HG03558 (cell line): ENCODE results near the gene OOEP.
A peak's percentile ranks its signal among the peaks of the same experiment; 100 is the strongest.

ENCODE experiments used
- ATAC-seq: cut with Tn5 transposase; IDR thresholded peaks from one replicate; pipeline ENCODE4 v1.9.1; 2021; ENCODE audit warnings: moderate number of reproducible peaks; ENCODE audit not compliant: unreplicated experiment; ENCODE audit errors: extremely low read depth

OOEP gene

GRCh38 chr6:73367761-73368355 lies 1.8 kb downstream of the OOEP start:
- ATAC-seq, result no peak

DNA sequence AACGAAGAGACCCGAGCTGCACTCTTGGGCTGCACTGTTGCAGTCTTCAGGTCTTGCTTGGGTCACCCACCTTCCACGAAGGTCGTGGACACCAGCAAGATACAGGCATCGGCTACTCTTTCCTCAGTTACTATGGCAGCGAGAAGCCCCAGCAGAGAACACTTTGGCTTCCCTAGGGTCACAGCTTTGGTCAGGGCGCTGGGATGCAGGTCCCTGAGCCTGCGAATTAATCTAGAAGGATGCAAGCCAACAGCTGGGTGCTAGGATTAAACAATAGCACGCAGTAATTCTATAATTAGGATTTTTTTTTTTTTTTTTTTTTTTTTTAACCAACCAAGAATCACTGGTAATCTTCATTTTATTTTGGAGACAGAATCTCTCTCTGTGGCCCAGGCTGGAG lies 5.1 kb downstream of the OOEP start:
- ATAC-seq, result no peak

GRCh38 chr6:73364121-73364520 lies 5.6 kb downstream of the OOEP start:
- ATAC-seq, result no peak

DNA sequence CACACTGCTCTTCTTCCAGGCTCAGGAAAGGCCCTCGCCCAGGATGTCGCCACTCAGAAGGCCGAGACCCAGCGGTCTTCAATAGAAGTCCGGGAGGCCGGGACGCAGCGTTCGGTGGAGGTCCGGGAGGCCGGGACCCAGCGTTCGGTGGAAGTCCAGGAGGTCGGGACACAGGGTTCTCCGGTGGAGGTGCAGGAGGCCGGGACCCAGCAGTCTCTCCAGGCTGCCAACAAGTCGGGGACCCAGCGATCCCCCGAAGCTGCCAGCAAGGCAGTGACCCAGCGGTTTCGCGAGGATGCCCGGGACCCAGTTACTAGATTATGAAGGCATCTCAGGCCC lies 6.2 kb downstream of the OOEP start:
- no peak for ATAC-seq

GRCh38 chr6:73362869-73363536 lies 6.7 kb downstream of the OOEP start:
- ATAC-seq, result no peak

DNA sequence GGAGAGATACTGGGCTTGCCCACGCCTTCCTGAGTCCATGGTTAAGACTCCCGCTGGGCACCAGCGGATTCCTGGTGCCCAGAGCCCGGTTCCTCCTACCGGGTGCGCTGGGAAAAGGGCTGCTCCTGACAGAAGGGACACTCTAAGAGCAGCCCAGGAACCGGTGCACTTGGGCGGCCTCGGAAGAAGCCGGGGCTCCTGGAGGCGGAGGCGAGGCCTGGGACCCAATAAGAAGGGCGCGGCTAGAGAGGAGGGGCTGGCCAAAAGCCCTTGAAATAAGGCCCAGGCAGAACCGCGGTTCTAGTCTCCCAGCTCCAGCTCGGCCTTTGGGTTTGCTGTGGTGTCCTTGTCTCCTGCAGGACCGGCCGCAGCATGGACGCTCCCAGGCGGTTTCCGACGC lies 7.3 kb downstream of the OOEP start, which contains the start of gene KHDC3L:
KHDC3L (plus strand) TSS at position 301 of the 400 bp plus-strand sequence; CDS start at position 373, 72 bp downstream.
- no peak for ATAC-seq

DNA sequence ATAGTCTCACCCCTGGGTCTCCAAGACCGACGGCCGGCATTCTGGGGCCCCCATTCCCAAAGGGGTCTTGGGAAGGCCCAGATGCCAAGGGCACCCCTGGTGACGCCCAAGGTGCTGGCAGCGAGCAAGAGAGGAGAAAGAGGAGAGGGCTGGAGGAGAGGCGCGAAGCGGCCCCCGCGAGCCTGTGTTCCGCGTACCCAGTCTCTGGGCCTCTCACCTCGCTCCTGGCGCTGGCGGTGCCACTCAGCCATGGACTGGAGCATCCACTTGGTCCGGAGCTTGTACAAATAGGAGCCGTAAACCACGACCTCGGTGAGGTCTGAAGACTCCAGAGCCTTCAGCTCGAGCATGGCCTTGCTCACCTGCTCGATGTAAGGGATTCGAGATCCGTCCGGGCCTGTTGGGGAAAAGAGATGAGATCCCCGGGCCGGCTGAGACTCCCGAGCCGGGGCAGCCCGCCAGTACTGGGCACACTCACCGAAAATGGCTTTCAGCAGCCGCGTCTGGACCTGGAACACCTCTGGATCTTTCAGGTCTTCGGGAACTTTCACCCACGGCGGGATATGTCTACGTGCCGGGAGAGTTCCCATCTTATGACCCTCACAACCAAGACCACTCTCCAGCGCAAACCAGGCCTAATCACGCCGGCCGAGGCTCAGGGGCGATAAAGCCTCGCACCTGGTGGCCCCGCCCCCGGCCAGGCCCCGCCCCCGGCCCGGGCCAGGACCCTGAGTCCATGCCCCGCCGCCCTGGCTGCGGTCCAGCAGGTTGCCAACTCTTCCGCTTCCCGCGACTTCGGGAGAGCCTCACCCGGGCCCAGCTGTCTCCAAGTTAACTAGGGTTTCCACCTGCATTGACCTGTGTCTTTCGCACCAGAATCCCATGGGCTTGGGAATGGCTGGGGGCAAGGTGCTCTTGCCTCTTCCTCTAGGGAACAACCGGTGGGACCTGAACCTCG lies 15.8 kb downstream of the OOEP start, which contains the start of gene DPPA5:
DPPA5 (minus strand) TSS at position 641 of the 958 bp plus-strand sequence; CDS start at position 590, 51 bp downstream.
- ATAC-seq, result no peak

GRCh38 chr6:73349311-73349710 lies 20.4 kb downstream of the OOEP start:
- no peak for ATAC-seq

DNA sequence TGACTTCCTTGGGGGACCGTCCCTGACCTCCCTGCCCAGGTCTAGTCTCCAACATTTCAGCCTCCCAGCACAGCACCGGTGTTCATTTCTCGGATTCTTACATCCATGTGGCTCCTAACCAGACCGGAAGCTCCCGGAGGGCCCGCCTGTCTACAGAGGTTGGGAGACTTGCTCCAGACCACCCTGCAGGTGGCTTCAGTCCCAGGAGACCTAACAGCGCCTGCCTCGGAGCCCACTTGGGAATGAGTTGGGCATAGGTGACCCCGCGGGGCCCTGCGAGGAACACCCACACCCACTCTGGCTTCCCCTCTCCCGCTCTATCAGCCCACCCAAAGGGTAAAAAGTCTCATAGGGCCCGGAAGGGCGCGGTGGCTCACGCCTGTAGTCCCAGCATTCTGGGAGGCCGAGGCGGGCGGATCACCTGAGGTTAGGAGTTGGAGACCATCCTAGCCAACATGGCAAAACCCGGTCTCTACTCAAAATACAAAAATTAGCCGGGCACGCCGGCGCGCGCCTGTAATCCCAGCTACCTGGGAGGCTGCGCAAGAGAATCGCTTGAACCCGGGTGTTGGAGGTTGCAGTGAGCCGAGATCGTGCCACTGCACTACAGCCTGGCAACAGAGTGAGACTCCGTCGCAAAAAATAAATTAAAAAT lies 21.0 kb downstream of the OOEP start:
- ATAC-seq, result no peak

- ATAC-seq, result no peak
Measured at GRCh38 chr6:73343164-73343563, 26.5 kb downstream of the OOEP start.

DNA sequence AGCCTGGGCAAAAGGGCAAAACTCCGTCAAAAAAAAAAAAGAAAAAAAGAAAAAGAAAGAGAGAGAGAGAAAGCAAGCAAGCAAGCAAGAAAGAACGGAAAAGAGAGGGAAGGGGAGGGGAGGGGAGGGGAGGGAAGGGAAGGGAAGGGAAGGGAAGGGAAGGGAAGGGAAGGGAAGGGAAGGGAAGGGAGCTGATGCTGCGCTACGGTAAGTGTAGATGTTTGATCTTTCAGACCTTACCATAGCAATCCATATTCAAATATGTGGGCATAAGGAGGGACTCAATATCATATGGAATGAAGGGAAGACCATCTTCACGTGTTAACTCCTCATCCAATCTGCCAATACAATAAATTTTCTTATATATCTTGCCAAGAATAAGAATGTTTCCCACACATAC lies 27.5 kb downstream of the OOEP start:
- no peak for ATAC-seq

DNA sequence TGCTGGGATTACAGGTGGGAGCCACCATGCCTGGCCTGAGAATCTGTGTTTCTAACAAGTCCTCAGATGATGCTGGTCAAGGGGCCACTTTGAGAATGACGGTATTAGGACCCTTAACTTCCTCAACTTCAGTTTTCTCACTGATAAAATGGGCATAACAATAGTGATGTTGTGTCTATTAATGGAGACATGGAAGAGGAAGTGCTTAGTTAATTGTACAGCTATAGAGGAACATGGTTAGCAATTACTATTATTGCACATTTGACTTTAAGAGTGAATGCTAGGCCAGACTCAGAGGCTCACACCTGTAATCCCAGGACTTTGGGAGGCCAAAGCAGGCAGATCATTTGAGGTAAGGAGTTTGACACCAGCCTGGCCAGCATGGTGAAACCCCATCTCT lies 28.4 kb downstream of the OOEP start:
- ATAC-seq, result no peak

DNA sequence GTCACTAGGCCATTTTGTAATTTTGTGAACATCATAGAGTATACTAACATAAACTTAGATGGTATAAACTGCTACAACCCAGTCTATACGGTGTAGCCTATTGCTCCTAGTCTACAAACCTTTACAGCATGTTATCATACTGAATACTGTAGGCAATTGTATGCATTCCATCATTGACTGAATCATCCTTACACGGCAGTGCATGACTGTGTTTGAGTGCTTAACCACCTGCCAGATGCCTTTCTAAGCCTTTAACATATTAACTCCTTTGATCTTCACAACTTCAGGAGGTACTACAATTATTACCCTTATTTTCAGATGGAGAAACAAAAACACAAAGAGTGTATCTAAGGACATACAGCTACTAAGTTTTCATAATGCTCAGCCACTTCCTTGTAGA lies 29.6 kb downstream of the OOEP start:
- no peak for ATAC-seq

DNA sequence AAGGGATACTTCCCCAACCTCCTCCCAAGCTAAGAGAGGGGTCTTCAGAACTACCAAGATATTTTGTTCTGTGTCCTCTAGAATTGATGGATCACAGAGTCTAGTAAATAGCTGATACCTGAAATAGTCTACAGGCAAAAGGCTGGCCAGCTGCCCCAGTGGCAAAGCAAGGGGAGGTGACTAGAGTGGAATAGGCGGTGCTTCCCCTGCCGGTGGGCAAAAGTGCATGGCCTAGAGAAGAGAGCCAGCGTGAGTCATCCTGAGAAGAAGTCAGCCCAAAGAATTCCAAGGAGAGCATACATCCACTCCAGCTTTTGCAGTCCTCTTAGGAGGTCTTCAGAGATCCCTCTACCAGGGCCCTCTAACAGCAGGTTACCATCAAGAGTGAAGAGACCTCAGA lies 30.4 kb downstream of the OOEP start:
- ATAC-seq, result no peak

DNA sequence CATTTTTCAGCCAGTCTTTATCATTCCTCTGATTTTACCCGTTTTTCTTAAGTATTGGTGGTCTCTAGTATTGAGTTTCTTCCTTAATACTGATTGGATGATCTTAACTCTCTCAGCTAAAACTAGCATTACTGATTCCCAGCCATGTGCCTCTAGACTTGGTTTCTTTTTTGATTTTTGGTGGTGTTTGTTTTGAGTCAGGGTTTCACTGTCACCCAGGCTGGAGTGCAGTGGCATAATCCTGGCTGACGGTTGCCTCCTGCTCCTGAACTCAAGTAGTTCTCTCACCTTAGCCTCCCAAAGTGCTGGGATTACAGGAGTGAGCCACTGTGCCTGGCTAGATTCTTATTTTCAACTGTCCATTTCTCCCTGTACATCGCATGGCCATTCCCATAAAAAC lies 40.5 kb downstream of the OOEP start:
- ATAC-seq, result peak; percentile 76

DNA sequence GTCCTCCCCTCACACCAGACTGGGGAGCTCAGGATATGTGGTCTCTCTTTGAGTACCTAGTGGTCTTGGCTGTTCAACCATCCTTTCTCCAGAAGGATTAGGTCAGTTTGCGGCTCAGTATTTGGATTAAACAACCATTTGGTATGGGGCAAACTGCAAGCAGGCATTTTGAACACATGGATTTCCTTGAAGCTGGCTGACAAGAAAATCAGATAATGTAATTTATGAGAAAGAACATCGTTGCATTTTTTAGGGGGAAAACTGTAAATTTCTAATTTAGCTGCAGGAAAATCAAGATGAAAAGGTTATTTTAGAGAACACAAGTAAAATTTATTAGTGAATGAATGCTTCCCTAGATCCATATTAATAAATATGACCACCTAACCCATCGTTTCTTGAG lies 40.9 kb downstream of the OOEP start:
- ATAC-seq, result no peak

DNA sequence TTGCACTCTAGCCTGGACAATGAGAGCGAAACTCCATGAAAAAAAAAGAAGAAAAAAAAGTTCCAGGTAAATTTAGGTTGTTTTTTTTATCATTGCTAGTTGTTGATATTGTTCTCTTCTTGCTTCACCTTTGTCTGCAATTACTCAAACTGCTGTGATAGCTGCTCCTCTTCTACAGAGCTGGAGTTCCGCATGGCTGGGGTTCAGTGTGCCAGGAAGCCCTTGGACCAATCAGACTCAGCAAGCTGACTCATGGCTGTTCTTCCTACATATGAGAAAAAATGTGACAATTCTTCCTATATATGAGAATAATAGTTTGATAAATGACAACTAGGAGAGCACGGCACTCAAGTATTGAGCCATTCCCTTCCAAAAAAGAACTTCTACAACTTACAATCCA lies 44.0 kb downstream of the OOEP start:
- ATAC-seq, result no peak

DNA sequence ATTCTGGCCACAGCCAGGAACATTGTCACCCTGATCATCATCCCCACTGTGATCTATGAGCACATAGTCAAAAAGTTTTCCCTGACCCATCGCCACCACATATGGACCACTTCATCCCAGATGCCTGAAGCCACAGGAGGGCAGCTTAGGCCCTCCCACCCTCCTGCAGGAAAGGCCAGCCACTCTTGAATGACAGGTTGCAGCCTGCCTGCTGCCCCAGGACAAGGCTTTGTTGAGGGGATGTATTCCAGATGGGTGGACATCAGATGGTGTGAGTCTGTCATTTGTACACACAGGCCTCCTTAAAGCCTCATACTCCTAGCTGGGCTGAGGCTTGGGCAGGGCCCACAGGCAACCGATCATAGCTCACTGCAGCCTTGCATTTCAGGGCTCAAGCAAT lies 46.4 kb downstream of the OOEP start:
- ATAC-seq, result no peak
